Stimulated activated CD4-positive, alpha-beta T cell treated with anti-CD3 and anti-CD28 coated beads, Interleukin-1b, Interleukin-23, amount 100 ng/mL, for 4 hours (primary cell): ENCODE data around the gene SLC15A2.

Experiments used
- DNase-seq, 2 donors: peaks; one replicate each; pipeline ENCODE4 v3.0.0-alpha.2; 2020; ENCODE audit warnings: low read depth in 2 of 2

SLC15A2 gene

GRCh38 chr3:121979734-121980449 lies 85.7 kb downstream of the SLC15A2 start:
- no peak for DNase-seq

- DNase-seq: no peak
Observed at GRCh38 chr3:121980450-121980796, 86.2 kb downstream of the SLC15A2 start.

- DNase-seq: no peak
Observed at GRCh38 chr3:121981473-121981872, 87.3 kb downstream of the SLC15A2 start.

GRCh38 chr3:121985846-121986245 lies 91.6 kb downstream of the SLC15A2 start:
- DNase-seq: no peak

- DNase-seq: no peak
Observed at GRCh38 chr3:121988146-121988545, 93.9 kb downstream of the SLC15A2 start.

GRCh38 chr3:121989943-121990342 lies 95.7 kb downstream of the SLC15A2 start:
- DNase-seq: no peak

GRCh38 chr3:121992601-121993560 lies 98.7 kb downstream of the SLC15A2 start:
- no peak for DNase-seq
